Measurements from ENCODE around the gene ILKAP.

GRCh38 chr2:238120463-238121298 is 82.8 kb downstream of the ILKAP start:
- TF ChIP-seq EZH2phosphoT487 (IDR thresholded peaks at IDR 0.05; ENCODE audit: insufficient read depth, low read depth) (no peak), EZH2 (IDR thresholded peaks at IDR 0.05; ENCODE audit: insufficient read depth, poor library complexity, severe bottlenecking) (no peak)

Data from GM23248 (cell line).